ENCODE measurements around the gene SPTB. TPM values are rescaled to one million over a fixed set of nuclear protein-coding genes. Genes with fewer than 3 reads are reported as not detected.

Gene SPTB
- total RNA-seq, 1 donor from 2014 or later, result 14.9 TPM

DNA sequence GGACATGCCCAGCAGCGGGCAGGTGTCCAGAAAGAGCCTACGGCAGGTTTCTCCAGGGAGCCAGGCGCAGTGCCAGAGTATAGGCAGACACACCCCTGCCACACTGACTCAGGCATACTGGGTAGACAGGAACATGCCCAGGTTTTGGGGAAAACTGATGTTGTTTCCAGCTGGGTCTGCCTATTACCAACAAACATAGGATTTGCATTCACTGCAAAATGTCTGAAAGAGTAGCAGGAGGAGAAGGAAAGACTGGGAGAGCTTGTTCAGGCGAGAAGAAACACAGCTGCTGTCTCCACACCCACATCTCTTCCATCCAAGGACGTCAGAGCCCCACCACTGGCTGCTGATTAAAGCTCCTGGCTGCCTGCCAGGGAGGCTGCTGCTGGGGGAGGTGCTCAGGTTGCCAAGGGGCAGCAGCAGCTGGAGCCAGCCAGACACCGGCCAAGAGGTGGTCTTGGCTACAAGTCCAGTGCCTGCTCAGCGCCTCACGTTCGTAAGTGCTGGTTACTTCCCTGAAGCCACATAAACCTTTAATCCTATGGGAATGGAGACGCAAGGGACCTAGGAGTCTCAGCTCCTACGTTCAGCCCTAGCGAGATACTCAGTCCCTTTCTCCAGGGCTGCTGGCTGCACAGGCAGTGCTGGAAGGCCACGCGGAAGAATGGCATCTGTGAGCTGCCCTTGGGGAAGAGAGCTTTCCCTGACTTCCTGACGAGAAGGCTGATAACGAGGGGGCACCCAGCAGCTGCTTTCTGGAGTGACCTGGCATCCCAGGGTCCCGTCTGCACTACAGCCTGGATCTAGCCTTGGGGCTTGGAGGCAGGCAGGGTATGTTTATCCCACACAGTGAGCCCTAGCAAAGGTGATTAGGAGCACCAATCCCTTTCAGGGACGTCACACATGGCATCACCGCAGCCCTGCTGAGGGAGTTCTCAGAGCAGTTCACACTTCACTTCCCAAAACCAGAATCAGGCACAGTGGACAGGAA is 117.4 kb downstream of the SPTB start:
- DNase-seq (ENCODE audit: low spot score in 2 of 2), result peak in 1 of 2 donors; percentile 85
- peaks cover 27 to 54% of the 10 kb centered on the region in 2 donors for H3K4me1 ChIP-seq

DNA sequence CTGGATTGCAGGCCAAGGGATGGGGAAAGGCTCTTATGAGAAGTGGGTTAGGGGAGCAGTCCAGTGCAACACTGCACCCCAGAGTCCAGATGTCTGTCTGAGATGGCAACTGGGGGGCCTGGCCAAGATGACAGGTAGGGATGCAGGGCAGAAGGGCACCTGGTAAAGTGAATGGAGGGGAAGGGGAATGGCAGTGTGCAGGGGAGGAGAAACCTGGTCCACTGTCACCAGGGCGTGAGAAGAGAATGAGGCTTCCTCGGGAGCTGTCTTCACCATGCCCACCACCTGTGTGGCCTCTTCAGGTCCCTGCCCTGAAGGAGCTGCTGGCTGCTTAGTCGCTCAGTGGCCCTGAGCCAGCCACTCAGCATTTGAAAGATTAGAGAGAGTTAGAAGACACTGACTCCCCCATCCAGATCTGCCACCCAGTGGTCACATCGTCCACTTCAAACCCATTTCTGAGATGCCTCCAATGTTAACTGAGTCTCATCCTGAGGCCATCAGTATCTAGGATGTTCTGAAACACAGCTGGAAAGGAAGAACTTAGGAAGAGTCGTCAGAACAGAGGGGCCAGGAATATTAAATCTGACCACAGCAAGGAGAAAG is 118.2 kb downstream of the SPTB start:
- H3K4me1 ChIP-seq, result peaks cover 27 to 56% of the 10 kb centered on the region in 2 donors

More for the DNA sequence above, 117.4 kb downstream of the SPTB start:
- peak overlapping the region; percentile 79 to 87 for H3K27ac ChIP-seq
- intact Hi-C loops (cut with DNase I), result loop anchor here (2.0 kb wide), 1 partner anchor 36 kb away; no protein-coding TSS in a partner anchor
- no peaks in the 10 kb centered on the region for H3K9me3 ChIP-seq
- H3K4me3 ChIP-seq, result peak overlapping the region in 1 of 2 donors; percentile 48
- H3K27me3 ChIP-seq, result no peaks in the 10 kb centered on the region
- TF ChIP-seq, protein P1, sequence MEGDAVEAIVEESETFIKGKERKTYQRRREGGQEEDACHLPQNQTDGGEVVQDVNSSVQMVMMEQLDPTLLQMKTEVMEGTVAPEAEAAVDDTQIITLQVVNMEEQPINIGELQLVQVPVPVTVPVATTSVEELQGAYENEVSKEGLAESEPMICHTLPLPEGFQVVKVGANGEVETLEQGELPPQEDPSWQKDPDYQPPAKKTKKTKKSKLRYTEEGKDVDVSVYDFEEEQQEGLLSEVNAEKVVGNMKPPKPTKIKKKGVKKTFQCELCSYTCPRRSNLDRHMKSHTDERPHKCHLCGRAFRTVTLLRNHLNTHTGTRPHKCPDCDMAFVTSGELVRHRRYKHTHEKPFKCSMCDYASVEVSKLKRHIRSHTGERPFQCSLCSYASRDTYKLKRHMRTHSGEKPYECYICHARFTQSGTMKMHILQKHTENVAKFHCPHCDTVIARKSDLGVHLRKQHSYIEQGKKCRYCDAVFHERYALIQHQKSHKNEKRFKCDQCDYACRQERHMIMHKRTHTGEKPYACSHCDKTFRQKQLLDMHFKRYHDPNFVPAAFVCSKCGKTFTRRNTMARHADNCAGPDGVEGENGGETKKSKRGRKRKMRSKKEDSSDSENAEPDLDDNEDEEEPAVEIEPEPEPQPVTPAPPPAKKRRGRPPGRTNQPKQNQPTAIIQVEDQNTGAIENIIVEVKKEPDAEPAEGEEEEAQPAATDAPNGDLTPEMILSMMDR (IDR thresholded peaks at IDR 0.05), result no peak
- no peaks in the 10 kb centered on the region for H3K36me3 ChIP-seq

DNA sequence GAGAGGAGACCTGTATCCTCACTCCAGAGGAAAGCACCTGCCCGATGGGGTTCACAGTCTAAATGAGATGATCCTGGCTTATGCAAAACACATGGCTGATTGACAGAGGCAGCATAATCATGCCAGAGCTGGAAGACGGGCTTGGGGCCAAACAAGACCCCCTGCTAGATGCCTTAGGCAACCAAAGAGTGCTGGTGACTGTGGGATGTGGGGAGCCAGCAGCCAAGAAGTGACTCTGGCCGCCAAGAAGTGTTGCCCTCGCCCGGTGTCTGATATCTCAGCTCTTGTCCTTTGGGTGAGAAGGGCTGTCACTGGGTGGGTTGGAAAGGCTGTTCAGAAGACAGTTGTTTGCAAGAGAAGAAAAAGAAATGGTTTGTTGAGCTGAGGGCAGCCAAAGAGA is 118.8 kb downstream of the SPTB start:
- TF ChIP-seq, protein P1 (IDR thresholded peaks at IDR 0.05), result no peak

More for the DNA sequence above, 118.2 kb downstream of the SPTB start:
- no peaks in the 10 kb centered on the region for H3K9me3 ChIP-seq
- H3K36me3 ChIP-seq, result no peaks in the 10 kb centered on the region
- TF ChIP-seq, protein P1 (IDR thresholded peaks at IDR 0.05), result peak in 1 of 3 experiments; percentile 2
- no peak for DNase-seq (ENCODE audit: low spot score in 2 of 2)
- intact Hi-C loops (cut with DNase I), result loop anchor here (2.0 kb wide), 1 partner anchor 35 kb away; no protein-coding TSS in a partner anchor
- peak overlapping the region in 1 of 2 donors; percentile 48 for H3K4me3 ChIP-seq
- H3K27me3 ChIP-seq, result no peaks in the 10 kb centered on the region
- peak overlapping the region; percentile 79 to 87 for H3K27ac ChIP-seq

DNA sequence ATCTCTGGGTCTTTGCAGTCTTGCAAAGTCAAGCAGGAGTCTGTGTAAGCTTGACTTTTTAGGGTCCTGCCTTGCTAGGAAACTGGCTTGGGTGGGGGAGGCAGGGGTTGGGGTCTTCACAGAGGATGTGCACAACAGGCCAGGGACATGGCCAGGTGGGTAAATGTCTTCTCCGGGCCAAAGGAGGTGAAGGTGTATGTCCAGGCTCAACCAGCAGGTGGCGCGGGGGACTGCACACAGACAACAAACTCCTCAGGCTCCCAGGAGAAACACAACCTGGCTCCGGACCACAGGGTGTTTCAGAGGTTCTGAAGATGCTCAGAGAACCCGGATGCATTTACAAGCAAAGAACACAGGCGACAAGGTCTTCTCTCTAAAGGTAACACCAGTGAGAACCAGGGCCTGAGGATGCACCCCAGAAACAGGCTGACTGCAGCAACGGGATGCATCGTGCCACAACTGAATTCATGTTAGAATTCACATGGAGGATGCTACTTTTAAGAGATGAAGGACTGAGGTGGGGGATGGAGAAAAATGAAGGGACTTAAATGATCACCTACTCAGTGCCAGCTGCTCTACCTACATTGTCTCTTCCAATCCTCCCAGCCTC is 119.5 kb downstream of the SPTB start:
- peaks cover 27 to 56% of the 10 kb centered on the region in 2 donors for H3K4me1 ChIP-seq
- DNase-seq (ENCODE audit: low spot score in 2 of 2), result no peak
- no peaks in the 10 kb centered on the region for H3K36me3 ChIP-seq
- TF ChIP-seq, protein P1 (IDR thresholded peaks at IDR 0.05), result peak; percentile 35 to 59 (median 52)
- no peaks in the 10 kb centered on the region for H3K9me3 ChIP-seq
- H3K27ac ChIP-seq, result no peak overlapping the region
- intact Hi-C loops (cut with DNase I), result no loop called here
- no peak overlapping the region for H3K4me3 ChIP-seq
- no peaks in the 10 kb centered on the region for H3K27me3 ChIP-seq

More for the DNA sequence above, 118.8 kb downstream of the SPTB start:
- Histone ChIP-seq H3K27ac (peak overlapping the region in 1 of 2 donors; percentile 79), H3K27me3 (no peaks in the 10 kb centered on the region), H3K36me3 (no peaks in the 10 kb centered on the region), H3K4me3 (no peak overlapping the region), H3K9me3 (no peaks in the 10 kb centered on the region), H3K4me1 (peaks cover 27 to 56% of the 10 kb centered on the region in 2 donors)
- DNase-seq (ENCODE audit: low spot score in 2 of 2), result no peak
- intact Hi-C loops (cut with DNase I), result no loop called here

DNA sequence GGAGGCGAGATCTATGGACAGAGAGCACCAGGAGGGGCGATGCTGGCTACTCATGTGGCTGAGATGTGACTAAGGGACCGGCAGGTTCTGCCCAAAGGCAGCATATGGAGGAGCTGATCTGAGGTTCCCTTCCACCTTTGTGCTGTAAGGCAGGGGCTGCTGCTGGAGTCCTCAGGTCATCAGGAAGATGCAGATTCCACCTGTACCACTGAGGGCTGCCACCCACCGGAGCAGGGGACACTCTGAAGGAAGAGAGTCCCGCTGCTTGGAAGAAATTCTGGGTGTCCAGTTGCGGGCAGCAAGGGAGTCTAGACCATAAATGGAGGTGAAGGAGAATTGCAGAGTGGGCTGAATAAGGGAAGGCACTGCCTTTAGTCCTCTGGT is 120.2 kb downstream of the SPTB start:
- intact Hi-C loops (cut with DNase I), result no loop called here
- Histone ChIP-seq H3K9me3 (no peaks in the 10 kb centered on the region), H3K36me3 (no peaks in the 10 kb centered on the region), H3K4me3 (no peak overlapping the region), H3K27me3 (no peaks in the 10 kb centered on the region), H3K4me1 (peaks cover 26 to 54% of the 10 kb centered on the region in 2 donors), H3K27ac (peak overlapping the region; percentile 58 to 61)
- DNase-seq (ENCODE audit: low spot score in 2 of 2), result no peak
- TF ChIP-seq, protein P1 (IDR thresholded peaks at IDR 0.05), result no peak

Data from ascending aorta (tissue), 2 donors.